Keratinocyte (primary cell): ENCODE measurements around the gene LSM10. TPM values are rescaled to one million over a fixed set of nuclear protein-coding genes. Genes with fewer than 3 reads are reported as not detected.

Experiments
- DNase-seq: peaks from one replicate; pipeline ENCODE4 v3.0.0-alpha.2; 2011; ENCODE audit warnings: low read depth, missing footprints, low spot score
- FAIRE-seq: peaks from 2 replicates; lab custom pipeline; 2011; peaks lifted over from hg19 to GRCh38; lab: Jason Lieb, UNC
- H2AFZ ChIP-seq: 2 replicates; pipeline ENCODE4 v1.6.0; 2012; ENCODE audit warnings: low read length, control low read depth, inconsistent platforms; ENCODE audit not compliant: control insufficient read depth
- H3K27ac ChIP-seq: 2 replicates; pipeline ENCODE4 v1.5.1; 2011; ENCODE audit warnings: low read length; ENCODE audit not compliant: control insufficient read depth, insufficient read depth
- H3K27me3 ChIP-seq: 3 replicates; pipeline ENCODE4 v1.6.0; 2011; ENCODE audit warnings: low read length; ENCODE audit not compliant: control insufficient read depth, insufficient read depth; ENCODE audit errors: extremely low read depth
- H3K36me3 ChIP-seq, 2 experiments: 2 replicates in 1 of 2; 3 replicates in 1 of 2; pipeline ENCODE4 v1.5.1; 2011; ENCODE audit warnings: low read length in 2 of 2, mild to moderate bottlenecking in 1 of 2; ENCODE audit not compliant: control insufficient read depth in 2 of 2, insufficient read depth in 2 of 2; ENCODE audit errors: extremely low read depth in 1 of 2
- H3K4me1 ChIP-seq: 3 replicates; pipeline ENCODE4 v1.5.1; 2011; ENCODE audit warnings: low read length; ENCODE audit not compliant: control insufficient read depth, insufficient read depth; ENCODE audit errors: extremely low read depth
- H3K4me2 ChIP-seq: 3 replicates; pipeline ENCODE4 v1.6.0; 2011; ENCODE audit warnings: low read depth, low read length; ENCODE audit not compliant: control insufficient read depth, insufficient read depth; ENCODE audit errors: extremely low read depth
- H3K4me3 ChIP-seq, 3 experiments: fragments of 200-600 bp in 1 of 3; sonication (generic) in 1 of 3; 2 replicates in 2 of 3; 3 replicates in 1 of 3; pipeline ENCODE4 v1.5.1; 2011 to 2016; ENCODE audit warnings: low read length in 3 of 3, mild to moderate bottlenecking in 3 of 3, control low read depth in 2 of 3, inconsistent platforms in 1 of 3, low read depth in 1 of 3, mixed read lengths in 1 of 3, mixed run types in 1 of 3, moderate library complexity in 1 of 3; ENCODE audit not compliant: control insufficient read depth in 2 of 3, insufficient read depth in 2 of 3; ENCODE audit errors: extremely low read depth in 1 of 3
- H3K79me2 ChIP-seq: 2 replicates; pipeline ENCODE4 v1.6.0; 2012; ENCODE audit warnings: low read length; ENCODE audit not compliant: control insufficient read depth, insufficient read depth
- H3K9ac ChIP-seq: 3 replicates; pipeline ENCODE4 v1.6.0; 2011; ENCODE audit warnings: low read length; ENCODE audit not compliant: control insufficient read depth, insufficient read depth; ENCODE audit errors: extremely low read depth
- H3K9me1 ChIP-seq: 3 replicates; pipeline ENCODE4 v1.6.0; 2011; ENCODE audit warnings: low read length; ENCODE audit not compliant: control insufficient read depth, insufficient read depth; ENCODE audit errors: extremely low read depth
- H3K9me3 ChIP-seq: 2 replicates; pipeline ENCODE4 v1.5.1; 2012; ENCODE audit warnings: low read depth, low read length; ENCODE audit not compliant: control insufficient read depth
- H4K20me1 ChIP-seq: 3 replicates; pipeline ENCODE4 v1.6.0; 2011; ENCODE audit warnings: low read length; ENCODE audit not compliant: control insufficient read depth, insufficient read depth; ENCODE audit errors: extremely low read depth
- CTCF ChIP-seq, 3 experiments: IDR thresholded peaks in 1 of 3; conservative IDR thresholded peaks in 1 of 3; optimal IDR thresholded peaks in 1 of 3; 2 replicates in 2 of 3; 3 replicates in 1 of 3; pipeline versions ENCODE3 to v1.5.1; 2011; ENCODE audit warnings: low read length in 3 of 3, mild to moderate bottlenecking in 3 of 3, moderate library complexity in 2 of 3, control low read depth in 1 of 3, inconsistent platforms in 1 of 3; ENCODE audit not compliant: insufficient read depth in 2 of 3; ENCODE audit errors: extremely low read depth in 1 of 3
- EZH2 ChIP-seq: IDR thresholded peaks from one replicate; pipeline ENCODE4 v1.6.1; 2012; ENCODE audit warnings: inconsistent platforms, mild to moderate bottlenecking, low read length, moderate library complexity
- dilution Hi-C: fragments of 300-500 bp; cut with MboI; formaldehyde crosslinking; loops from one replicate; pipeline ENCODE4 v1.7.0; 2020; ENCODE audit warnings: low sequenced_read_pairs; ENCODE audit not compliant: extremely low pct_ligation_motif_present
- polyA plus RNA-seq, 5 experiments: library from polyadenylated mRNA; depleted of rRNA in 3 of 5; stranded (reverse) in 3 of 5; stranded (forward) in 1 of 5; unstranded in 1 of 5; fragments of >200 nt; gene quantifications; 1 replicate in 1 of 5; 2 replicates in 3 of 5; 3 replicates in 1 of 5; pipeline versions ENCODE4 v1.2.1 to v1.2.3, GENCODE V29; 2011 to 2012; ENCODE audit warnings: missing spikeins in 2 of 5, low read depth in 1 of 5, low replicate concordance in 1 of 5

LSM10 gene
- polyA plus RNA-seq, 1 donor (not counting 4 experiments of a cell fraction or from before 2014, with no cell fraction given), result 45.3 TPM

- Histone ChIP-seq H3K36me3 (peaks cover 44 to 59% of the 10 kb centered on the region in 2 experiments), H3K9ac (peak overlapping the region; percentile 78), H2AFZ (no peak overlapping the region), H3K79me2 (no peaks in the 10 kb centered on the region), H3K4me2 (peak overlapping the region; percentile 87), H3K27me3 (no peaks in the 10 kb centered on the region), H3K27ac (peak overlapping the region; percentile 96), H3K9me3 (no peaks in the 10 kb centered on the region), H4K20me1 (no peaks in the 10 kb centered on the region), H3K4me1 (peaks cover 49% of the 10 kb centered on the region), H3K9me1 (peaks cover 6% of the 10 kb centered on the region), H3K4me3 (no peak overlapping the region)
- DNase-seq (no peak), FAIRE-seq (no peak)
- no peak for TF ChIP-seq CTCF (optimal IDR thresholded peaks at IDR 0.05 in 1 of 3, IDR thresholded peaks at IDR 0.05 in 1 of 3, conservative IDR thresholded peaks at IDR 0.05 in 1 of 3; ENCODE audit: extremely low read depth in 1 of 3, insufficient read depth in 2 of 3, low read length in 3 of 3)
- TF ChIP-seq EZH2, result no peak
- dilution Hi-C loops, result no loop called here
Measured at GRCh38 chr1:36349839-36350238, 47.9 kb downstream of the LSM10 start.

GRCh38 chr1:36349241-36349671, 48.5 kb downstream of the LSM10 start:
- TF ChIP-seq CTCF (optimal IDR thresholded peaks at IDR 0.05 in 1 of 3, IDR thresholded peaks at IDR 0.05 in 1 of 3, conservative IDR thresholded peaks at IDR 0.05 in 1 of 3; ENCODE audit: extremely low read depth in 1 of 3, insufficient read depth in 2 of 3, low read length in 3 of 3), result no peak
- no peak for TF ChIP-seq EZH2
- FAIRE-seq, result peak; percentile 93
- no peak overlapping the region for H3K4me3 ChIP-seq
- peak overlapping the region; percentile 96 for H3K27ac ChIP-seq
- no peaks in the 10 kb centered on the region for H4K20me1 ChIP-seq
- H3K36me3 ChIP-seq, result peaks cover 42 to 59% of the 10 kb centered on the region in 2 experiments
- H3K9ac ChIP-seq, result peak overlapping the region; percentile 78
- peaks cover 6% of the 10 kb centered on the region for H3K9me1 ChIP-seq
- no peak overlapping the region for H2AFZ ChIP-seq
- H3K9me3 ChIP-seq, result no peaks in the 10 kb centered on the region
- no peak for DNase-seq
- dilution Hi-C loops, result no loop called here
- no peaks in the 10 kb centered on the region for H3K79me2 ChIP-seq
- no peaks in the 10 kb centered on the region for H3K27me3 ChIP-seq
- H3K4me2 ChIP-seq, result no peak overlapping the region
- peaks cover 49% of the 10 kb centered on the region for H3K4me1 ChIP-seq
